ENCODE results near the gene ADAMTS2. TPM values are rescaled to one million over a fixed set of nuclear protein-coding genes. Genes with fewer than 3 reads are reported as not detected.

ADAMTS2 gene
- total and polyA plus RNA-seq, 2 experiments from 2014 or later: 1.6 to 8.1 TPM

GRCh38 chr5:179148703-179149170 is 196.5 kb downstream of the ADAMTS2 start (continued):
- no peak for TF ChIP-seq REST (IDR thresholded peaks at IDR 0.05; ENCODE audit: unreplicated experiment)

- no peaks in the 10 kb centered on the region for H3K36me3 Mint-ChIP-seq (ENCODE audit: low read depth)
- Histone ChIP-seq H3F3A (replicated peaks; ENCODE audit: low read depth) (no peaks in the 10 kb centered on the region), H4K20me1 (replicated peaks; ENCODE audit: insufficient read depth) (no peaks in the 10 kb centered on the region), H3K4me2 (no peak overlapping the region), H3K4me3 (no peak overlapping the region), H3K79me2 (replicated peaks; ENCODE audit: insufficient read depth) (no peaks in the 10 kb centered on the region), H3K27me3 (ENCODE audit: insufficient read depth) (no peaks in the 10 kb centered on the region), H3K36me3 (ENCODE audit: insufficient read depth) (no peaks in the 10 kb centered on the region), H3K9me2 (ENCODE audit: insufficient read depth) (no peaks in the 10 kb centered on the region), H3K27ac (ENCODE audit: low read depth) (no peak overlapping the region), H3K4me1 (ENCODE audit: insufficient read depth) (no peaks in the 10 kb centered on the region), H2AFZ (no peak overlapping the region)
- DNase-seq (ENCODE audit: low spot score): no peak
- no peak overlapping the region for H3K4me3 Mint-ChIP-seq
- no peak for TF ChIP-seq JUNB (IDR thresholded peaks at IDR 0.05; ENCODE audit: unreplicated experiment)
- no peak for TF ChIP-seq EZH2 (IDR thresholded peaks at IDR 0.05; ENCODE audit: low read depth, unreplicated experiment)
- TF ChIP-seq ETS1 (IDR thresholded peaks at IDR 0.05): no peak
- TF ChIP-seq ZNF331 (CRISPR knock-in tag; IDR thresholded peaks at IDR 0.05; ENCODE audit: low read depth): no peak
- TF ChIP-seq CTCF (conservative IDR thresholded peaks at IDR 0.05; ENCODE audit: low read depth in 2 of 2): 0 out of 4 replicates have a peak, but pooled peaks of 1 of the 2 experiments have one; percentile 1
- TF ChIP-seq CREB1 (CRISPR knock-in tag; IDR thresholded peaks at IDR 0.05; ENCODE audit: low read depth): no peak
- no peak for TF ChIP-seq ZNF114 (CRISPR knock-in tag; IDR thresholded peaks at IDR 0.05)
- no peaks in the 10 kb centered on the region; the same call in 1 of the 3 replicates for H3K9me3 Mint-ChIP-seq
- peak; percentile 54 for ATAC-seq
- no peaks in the 10 kb centered on the region for H3K4me1 Mint-ChIP-seq
- peaks cover 1% of the 10 kb centered on the region for H3K27me3 Mint-ChIP-seq (ENCODE audit: insufficient read depth, low read depth, poor library complexity)
- no peak overlapping the region for H3K27ac Mint-ChIP-seq
Observed at GRCh38 chr5:179147991-179148702, 197.1 kb downstream of the ADAMTS2 start.

All from GM23338 (cell line).